CD14-positive monocyte (primary cell): ENCODE measurements around the gene C6orf132. TPM values are rescaled to one million over a fixed set of nuclear protein-coding genes. Genes with fewer than 3 reads are reported as not detected.

Experiments
- DNase-seq, 3 donors: peaks; one replicate each; pipeline ENCODE4 v3.0.0-alpha.2; 2011 to 2022
- H2AFZ ChIP-seq: 2 replicates; pipeline ENCODE4 v1.6.0; 2012; ENCODE audit warnings: mild to moderate bottlenecking, low read depth, low read length, inconsistent platforms; ENCODE audit not compliant: insufficient read depth, poor library complexity, severe bottlenecking
- H3K27ac ChIP-seq, 2 donors: 1 replicate in 1 of 2; 2 replicates in 1 of 2; pipeline ENCODE4 v1.5.1; 2012 to 2013; ENCODE audit warnings: low read length in 2 of 2, control low read depth in 1 of 2, inconsistent platforms in 1 of 2, low read depth in 1 of 2, mild to moderate bottlenecking in 1 of 2
- H3K27me3 ChIP-seq, 2 donors: one replicate each; pipeline versions ENCODE4 v1.6.0 to v1.6.1; 2011 to 2013; ENCODE audit warnings: low read length in 2 of 2; ENCODE audit not compliant: control insufficient read depth in 2 of 2, insufficient read depth in 2 of 2
- H3K36me3 ChIP-seq, 2 donors: replicated peaks in 1 of 2; 1 replicate in 1 of 2; 2 replicates in 1 of 2; pipeline versions ENCODE4 v1.5.1 to v1.6.1; 2012 to 2013; ENCODE audit warnings: low read length in 2 of 2, control low read depth in 1 of 2, inconsistent platforms in 1 of 2, mild to moderate bottlenecking in 1 of 2; ENCODE audit not compliant: insufficient read depth in 2 of 2, control insufficient read depth in 1 of 2
- H3K4me1 ChIP-seq, 2 donors: 1 replicate in 1 of 2; 2 replicates in 1 of 2; pipeline versions ENCODE4 v1.5.1 to v1.6.1; 2012 to 2013; ENCODE audit warnings: low read length in 2 of 2, control low read depth in 1 of 2, inconsistent platforms in 1 of 2, mild to moderate bottlenecking in 1 of 2, moderate library complexity in 1 of 2; ENCODE audit not compliant: insufficient read depth in 2 of 2, control insufficient read depth in 1 of 2
- H3K4me2 ChIP-seq: replicated peaks from 2 replicates; pipeline ENCODE3; 2012; ENCODE audit warnings: low read length, moderate library complexity, mild to moderate bottlenecking; ENCODE audit not compliant: poor library complexity, severe bottlenecking; ENCODE audit errors: extremely low read depth
- H3K4me3 ChIP-seq, 3 experiments: fragments of 200-600 bp in 1 of 3; sonication (generic) in 1 of 3; replicated peaks in 1 of 3; 1 replicate in 2 of 3; 2 replicates in 1 of 3; pipeline ENCODE4 v1.5.1; 2011 to 2013; ENCODE audit warnings: low read length in 3 of 3, mild to moderate bottlenecking in 3 of 3, control low read depth in 2 of 3, low read depth in 2 of 3, inconsistent platforms in 1 of 3, moderate library complexity in 1 of 3
- H3K79me2 ChIP-seq: 2 replicates; pipeline ENCODE4 v1.6.0; 2012; ENCODE audit warnings: mild to moderate bottlenecking, control low read depth, inconsistent platforms, low read length, moderate library complexity; ENCODE audit not compliant: insufficient read depth
- H3K9ac ChIP-seq: 2 replicates; pipeline ENCODE4 v1.6.0; 2017; ENCODE audit warnings: low read length, mild to moderate bottlenecking; ENCODE audit not compliant: insufficient read depth, poor library complexity, severe bottlenecking
- H3K9me3 ChIP-seq, 2 donors: replicated peaks in 1 of 2; 1 replicate in 1 of 2; 2 replicates in 1 of 2; pipeline versions ENCODE4 v1.5.1 to v1.6.1; 2012 to 2013; ENCODE audit warnings: low read length in 2 of 2, control low read depth in 1 of 2; ENCODE audit not compliant: control insufficient read depth in 1 of 2, insufficient read depth in 1 of 2
- H4K20me1 ChIP-seq: 2 replicates; pipeline ENCODE4 v1.6.0; 2012; ENCODE audit warnings: mild to moderate bottlenecking, low read length, control low read depth, moderate library complexity; ENCODE audit not compliant: insufficient read depth
- H3K27ac Mint-ChIP-seq, 7 donors: one replicate each; pipeline ENCODE4 v1.8.0; 2020; ENCODE audit warnings: mild to moderate bottlenecking in 7 of 7, mixed read lengths in 7 of 7, moderate library complexity in 6 of 7, inconsistent platforms in 2 of 7
- H3K27me3 Mint-ChIP-seq, 3 donors: one replicate each; pipeline ENCODE4 v1.8.0; 2021 to 2022; ENCODE audit warnings: low read depth in 3 of 3, mild to moderate bottlenecking in 3 of 3, mixed read lengths in 3 of 3, moderate library complexity in 3 of 3, inconsistent platforms in 1 of 3
- H3K36me3 Mint-ChIP-seq, 2 donors: one replicate each; pipeline ENCODE4 v1.8.0; 2020; ENCODE audit warnings: mixed read lengths in 2 of 2, inconsistent platforms in 1 of 2, mild to moderate bottlenecking in 1 of 2
- H3K4me1 Mint-ChIP-seq: one replicate; pipeline ENCODE4 v1.8.0; 2020; ENCODE audit warnings: mild to moderate bottlenecking, mixed read lengths
- H3K4me3 Mint-ChIP-seq, 2 donors: one replicate each; pipeline ENCODE4 v1.8.0; 2020; ENCODE audit warnings: mild to moderate bottlenecking in 2 of 2, mixed read lengths in 2 of 2, moderate library complexity in 1 of 2
- H3K9me3 Mint-ChIP-seq, 7 donors: one replicate each; pipeline ENCODE4 v1.8.0; 2020 to 2022; ENCODE audit warnings: mixed read lengths in 7 of 7, mild to moderate bottlenecking in 6 of 7, moderate library complexity in 6 of 7, inconsistent platforms in 2 of 7
- WGBS: methylation state at CpG from one replicate; pipeline ENCODE4 v1.1.5; 2013; ENCODE audit warnings: missing lambda C conversion rate; ENCODE audit not compliant: insufficient coverage; 5-methylcytosine and 5-hydroxymethylcytosine counted together
- intact Hi-C, 2 donors: fragments of 100-400 bp; cut with micrococcal nuclease; formaldehyde crosslinking; loops; one replicate each; pipeline versions ENCODE4 v1.15.0 to v1.15.1; 2023
- polyA plus RNA-seq, 3 donors: library from polyadenylated mRNA; depleted of rRNA in 1 of 3; unstranded in 2 of 3; stranded (reverse) in 1 of 3; fragments of 300-500 nt in 2 of 3; fragments of >200 nt in 1 of 3; fragmentation: Illumina TruSeq in 2 of 3; gene quantifications; 1 replicate in 2 of 3; 2 replicates in 1 of 3; pipeline ENCODE4 v1.2.3, GENCODE V29; 2012 to 2021
- TF ChIP-seq, protein P1 (sequence below): fragments of 200-600 bp; IDR thresholded peaks from one replicate; pipeline ENCODE4 v1.8.0; 2022; ENCODE audit warnings: antibody characterized with exemption, mild to moderate bottlenecking

The C6orf132 gene
- polyA plus RNA-seq, 3 donors: not detected

GRCh38 chr6:42105156-42105648 is 37.2 kb downstream of the C6orf132 start:
- Histone ChIP-seq H3K9ac (no peak overlapping the region), H3K4me2 (peak overlapping the region; percentile 82), H3K4me1 (peaks cover 9 to 14% of the 10 kb centered on the region in 2 donors), H3K27me3 (peaks cover 0 to 11% of the 10 kb centered on the region in 2 donors), H3K79me2 (no peaks in the 10 kb centered on the region), H2AFZ (peak overlapping the region; percentile 90), H3K9me3 (no peaks in the 10 kb centered on the region), H3K4me3 (peak overlapping the region in 1 of 3 experiments; percentile 76), H4K20me1 (no peaks in the 10 kb centered on the region), H3K27ac (no peak overlapping the region), H3K36me3 (no peaks in the 10 kb centered on the region)
- WGBS: 74% methylated on average over 16 of the region's 17 CpGs
- Mint-ChIP-seq H3K9me3 (peaks cover 0 to 4% (median 2%) of the 10 kb centered on the region in 7 donors), H3K36me3 (no peaks in the 10 kb centered on the region), H3K4me1 (peaks cover 9% of the 10 kb centered on the region), H3K4me3 (peak overlapping the region; percentile 68 to 71), H3K27ac (no peak overlapping the region), H3K27me3 (peaks cover 9 to 30% (median 24%) of the 10 kb centered on the region in 3 donors)
- intact Hi-C loops: no loop called here
- TF ChIP-seq, protein P1, sequence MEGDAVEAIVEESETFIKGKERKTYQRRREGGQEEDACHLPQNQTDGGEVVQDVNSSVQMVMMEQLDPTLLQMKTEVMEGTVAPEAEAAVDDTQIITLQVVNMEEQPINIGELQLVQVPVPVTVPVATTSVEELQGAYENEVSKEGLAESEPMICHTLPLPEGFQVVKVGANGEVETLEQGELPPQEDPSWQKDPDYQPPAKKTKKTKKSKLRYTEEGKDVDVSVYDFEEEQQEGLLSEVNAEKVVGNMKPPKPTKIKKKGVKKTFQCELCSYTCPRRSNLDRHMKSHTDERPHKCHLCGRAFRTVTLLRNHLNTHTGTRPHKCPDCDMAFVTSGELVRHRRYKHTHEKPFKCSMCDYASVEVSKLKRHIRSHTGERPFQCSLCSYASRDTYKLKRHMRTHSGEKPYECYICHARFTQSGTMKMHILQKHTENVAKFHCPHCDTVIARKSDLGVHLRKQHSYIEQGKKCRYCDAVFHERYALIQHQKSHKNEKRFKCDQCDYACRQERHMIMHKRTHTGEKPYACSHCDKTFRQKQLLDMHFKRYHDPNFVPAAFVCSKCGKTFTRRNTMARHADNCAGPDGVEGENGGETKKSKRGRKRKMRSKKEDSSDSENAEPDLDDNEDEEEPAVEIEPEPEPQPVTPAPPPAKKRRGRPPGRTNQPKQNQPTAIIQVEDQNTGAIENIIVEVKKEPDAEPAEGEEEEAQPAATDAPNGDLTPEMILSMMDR: no peak
- no peak for DNase-seq

DNA sequence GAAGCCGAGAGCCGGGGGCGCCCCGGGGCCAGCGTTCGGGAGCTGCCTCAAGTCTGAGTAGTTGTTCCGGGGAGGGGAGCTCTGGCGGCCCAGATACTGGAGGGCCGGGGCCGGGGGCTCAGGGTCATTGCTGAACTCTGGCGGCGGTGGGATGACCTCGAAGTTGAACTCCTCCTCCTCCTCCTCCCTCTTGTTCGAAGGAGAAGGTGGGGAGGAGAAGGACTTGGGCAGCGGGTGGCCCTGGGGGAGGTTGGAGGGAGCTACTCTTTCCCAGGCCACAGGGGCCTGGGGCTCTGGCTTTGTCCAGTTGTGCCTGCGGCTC is 37.7 kb downstream of the C6orf132 start:
- intact Hi-C loops: no loop called here
- no peak for DNase-seq
- TF ChIP-seq, protein P1: no peak
- WGBS: 13% methylated on average over 7 of the region's 16 CpGs
- no peaks in the 10 kb centered on the region for H3K9me3 ChIP-seq
- H3K4me1 Mint-ChIP-seq: peaks cover 9% of the 10 kb centered on the region
- H3K9me3 Mint-ChIP-seq: peaks cover 0 to 2% (median 0%) of the 10 kb centered on the region in 7 donors
- no peaks in the 10 kb centered on the region for H3K36me3 ChIP-seq
- H3K4me2 ChIP-seq: peak overlapping the region; percentile 82
- peak overlapping the region; percentile 68 to 71 for H3K4me3 Mint-ChIP-seq
- H3K27ac Mint-ChIP-seq: no peak overlapping the region
- H3K36me3 Mint-ChIP-seq: no peaks in the 10 kb centered on the region
- H3K4me1 ChIP-seq: peaks cover 9 to 14% of the 10 kb centered on the region in 2 donors
- peaks cover 9 to 29% (median 20%) of the 10 kb centered on the region in 3 donors for H3K27me3 Mint-ChIP-seq
- no peak overlapping the region for H3K27ac ChIP-seq
- peak overlapping the region in 2 of 3 experiments; percentile 21 to 76 for H3K4me3 ChIP-seq
- H3K79me2 ChIP-seq: no peaks in the 10 kb centered on the region
- H2AFZ ChIP-seq: peak overlapping the region; percentile 90
- peaks cover 0 to 11% of the 10 kb centered on the region in 2 donors for H3K27me3 ChIP-seq
- no peaks in the 10 kb centered on the region for H4K20me1 ChIP-seq
- peak overlapping the region; percentile 61 for H3K9ac ChIP-seq
